Retina (tissue), 1 donor: ENCODE measurements around the gene USP53.
"Not testable (repeated sequence)": the region's sequence is repeated elsewhere in the genome, so short reads cannot be mapped to it uniquely, and the experiment has no call there.

Source experiments
- DNase-seq: peaks from one replicate; pipeline ENCODE4 v3.0.0-alpha.2; 2016

USP53 gene

GRCh38 chr4:119328695-119329094 is 116.2 kb downstream of the USP53 start:
- no peak for DNase-seq

- no peak for DNase-seq
These were observed 117.5 kb downstream of the USP53 start for GRCh38 chr4:119329835-119330620.

GRCh38 chr4:119336332-119336979 is 123.9 kb downstream of the USP53 start:
- not testable (repeated sequence) for DNase-seq

- DNase-seq, result no peak
These were observed 124.5 kb downstream of the USP53 start for GRCh38 chr4:119337010-119337409.

- not testable (repeated sequence) for DNase-seq
These were observed 127.4 kb downstream of the USP53 start for GRCh38 chr4:119339895-119340294.

- not testable (repeated sequence) for DNase-seq
These were observed 130.8 kb downstream of the USP53 start for GRCh38 chr4:119343293-119343692.
